ENCODE data around the gene WDR73. TPM values are rescaled to one million over a fixed set of nuclear protein-coding genes. Genes with fewer than 3 reads are reported as not detected.

Gene WDR73
- total RNA-seq, 1 experiment from 2014 or later: 53.1 TPM

DNA sequence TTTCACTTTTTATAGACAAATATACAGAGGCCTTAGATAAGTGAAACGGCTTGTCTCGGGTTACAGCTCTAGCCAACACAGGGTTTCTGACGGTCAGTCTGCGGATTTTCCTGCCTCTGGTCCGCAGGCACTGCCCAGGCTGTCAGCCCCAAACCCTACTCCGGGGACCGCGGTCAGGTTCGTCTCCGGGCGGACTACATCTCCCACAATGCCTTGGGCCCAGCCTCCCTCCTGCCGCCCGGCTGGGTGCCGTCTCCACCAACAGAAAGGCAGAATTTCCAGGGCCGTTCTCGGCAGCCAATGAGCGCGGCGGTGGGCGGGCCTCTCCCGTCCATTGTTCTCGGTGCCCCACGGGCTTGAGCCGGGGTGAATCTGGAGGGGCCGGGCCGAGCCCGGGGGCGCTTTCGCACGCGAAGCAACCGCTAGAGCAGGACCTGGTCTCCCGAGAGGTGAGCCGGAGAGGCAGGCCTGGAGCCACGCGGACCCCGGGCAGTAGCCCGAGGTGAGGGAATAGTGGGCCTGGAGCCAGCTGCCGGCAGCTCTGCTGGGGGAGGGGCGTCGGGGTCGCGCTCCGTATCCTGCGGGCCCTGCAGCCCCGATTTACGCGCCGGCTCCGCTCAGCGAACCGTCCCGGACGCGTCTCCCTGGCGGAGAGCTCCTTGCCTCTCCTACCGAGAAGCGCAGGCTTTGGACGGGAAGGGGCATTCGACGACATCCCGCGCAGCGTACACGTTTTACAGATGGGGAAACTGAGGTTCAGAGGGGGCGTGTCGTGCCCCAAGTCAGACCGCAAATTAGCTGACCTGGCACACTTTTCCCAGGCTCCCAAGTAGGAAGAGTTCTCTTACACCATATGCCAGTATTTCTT lies 53.2 kb downstream of the WDR73 start, which contains the start of gene ZSCAN2:
Gene ZSCAN2, plus strand, starts transcription at position 323 of the 868 bp plus-strand sequence. CDS start 2,919 bp downstream, outside the sequence.
- H3K4me3 Mint-ChIP-seq (ENCODE audit: low read depth, unreplicated experiment): peak within 1 kb of the TSS; percentile 95
- peaks cover 52% of the 10 kb centered on the region for H3K36me3 Mint-ChIP-seq (ENCODE audit: insufficient read depth, unreplicated experiment)

DNA sequence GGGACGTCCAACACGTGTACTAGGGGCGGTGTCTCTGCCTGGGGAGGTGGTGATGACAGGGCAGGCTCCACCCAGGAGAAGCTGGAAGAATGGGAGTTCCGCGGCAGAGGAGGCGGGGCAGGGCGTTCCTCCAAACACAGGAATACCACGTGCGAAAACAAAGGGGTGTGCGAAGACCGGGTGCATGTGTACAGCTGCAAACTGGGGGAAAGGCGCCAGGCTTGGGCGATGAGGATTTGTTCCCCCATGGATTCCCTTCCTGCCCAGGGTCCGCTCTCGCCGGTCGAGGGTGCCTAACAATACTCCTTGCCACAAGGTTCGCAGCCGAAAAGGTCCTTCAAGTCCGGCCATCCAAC lies 53.8 kb downstream of the WDR73 start:
- Mint-ChIP-seq H3K9me3 (ENCODE audit: low read depth, unreplicated experiment) (no peaks in the 10 kb centered on the region), H3K4me3 (ENCODE audit: low read depth, unreplicated experiment) (peak overlapping the region; percentile 95)
- CTCF ChIA-PET: interaction anchor here (1.3 to 1.4 kb wide), 2 partner anchors 12 to 34 kb away, joined by 4 to 5 read pairs; no protein-coding TSS in a partner anchor

More for the DNA sequence above, 53.2 kb downstream of the WDR73 start, which contains the start of gene ZSCAN2:
- no peaks in the 10 kb centered on the region for H3K9me3 Mint-ChIP-seq (ENCODE audit: low read depth, unreplicated experiment)
- peak within 1 kb of the TSS; percentile 80 for H3K27ac Mint-ChIP-seq (ENCODE audit: unreplicated experiment)
- TSS peak; percentile 61 for BruUV-seq (replicated peaks)
- TF ChIP-seq, protein P1, sequence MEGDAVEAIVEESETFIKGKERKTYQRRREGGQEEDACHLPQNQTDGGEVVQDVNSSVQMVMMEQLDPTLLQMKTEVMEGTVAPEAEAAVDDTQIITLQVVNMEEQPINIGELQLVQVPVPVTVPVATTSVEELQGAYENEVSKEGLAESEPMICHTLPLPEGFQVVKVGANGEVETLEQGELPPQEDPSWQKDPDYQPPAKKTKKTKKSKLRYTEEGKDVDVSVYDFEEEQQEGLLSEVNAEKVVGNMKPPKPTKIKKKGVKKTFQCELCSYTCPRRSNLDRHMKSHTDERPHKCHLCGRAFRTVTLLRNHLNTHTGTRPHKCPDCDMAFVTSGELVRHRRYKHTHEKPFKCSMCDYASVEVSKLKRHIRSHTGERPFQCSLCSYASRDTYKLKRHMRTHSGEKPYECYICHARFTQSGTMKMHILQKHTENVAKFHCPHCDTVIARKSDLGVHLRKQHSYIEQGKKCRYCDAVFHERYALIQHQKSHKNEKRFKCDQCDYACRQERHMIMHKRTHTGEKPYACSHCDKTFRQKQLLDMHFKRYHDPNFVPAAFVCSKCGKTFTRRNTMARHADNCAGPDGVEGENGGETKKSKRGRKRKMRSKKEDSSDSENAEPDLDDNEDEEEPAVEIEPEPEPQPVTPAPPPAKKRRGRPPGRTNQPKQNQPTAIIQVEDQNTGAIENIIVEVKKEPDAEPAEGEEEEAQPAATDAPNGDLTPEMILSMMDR (IDR thresholded peaks at IDR 0.05; ENCODE audit: unreplicated experiment): peak; percentile 9
- H3K4me1 Mint-ChIP-seq (ENCODE audit: low read depth, unreplicated experiment): peaks cover 39% of the 10 kb centered on the region
- H3K27me3 Mint-ChIP-seq (ENCODE audit: unreplicated experiment): no peaks in the 10 kb centered on the region
- CTCF ChIA-PET: interaction anchor here (0.7 to 1.4 kb wide), 4 partner anchors 13 to 1358 kb away, joined by 3 to 5 read pairs (median 4); no protein-coding TSS in a partner anchor
- DNase-seq: peak; percentile 99
- intact Hi-C loops (cut with micrococcal nuclease; ENCODE audit: unreplicated experiment): loop anchor here (1.0 kb wide), 1 partner anchor 329 kb away; no protein-coding TSS in a partner anchor

DNA sequence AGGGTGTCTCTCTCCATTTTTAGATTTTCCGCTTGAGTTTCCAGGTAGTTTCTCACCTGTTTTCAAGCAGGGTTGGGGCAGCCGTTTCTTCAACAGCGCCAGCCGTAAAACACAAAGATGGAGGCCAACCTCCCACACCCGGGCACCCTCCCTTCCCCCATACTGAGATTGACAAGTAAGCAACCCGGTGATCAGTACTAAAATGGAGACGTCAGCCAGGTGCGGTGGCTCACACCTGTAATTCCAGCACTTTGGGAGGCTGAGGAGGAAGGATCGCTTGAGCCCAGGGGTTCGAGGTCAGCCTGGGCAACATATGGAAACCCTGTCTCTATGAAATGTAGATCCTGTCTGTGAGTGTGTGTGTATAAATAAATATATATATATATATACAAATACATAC lies 54.2 kb downstream of the WDR73 start:
- peaks cover 29% of the 10 kb centered on the region for H3K4me1 Mint-ChIP-seq (ENCODE audit: low read depth, unreplicated experiment)
- intact Hi-C loops (cut with micrococcal nuclease; ENCODE audit: unreplicated experiment): loop anchor here (1.0 to 5.0 kb wide), 2 partner anchors 57 to 330 kb away; partner anchors contain the start of gene NMB
- peak overlapping the region; percentile 80 for H3K27ac Mint-ChIP-seq (ENCODE audit: unreplicated experiment)
- H3K4me3 Mint-ChIP-seq (ENCODE audit: low read depth, unreplicated experiment): peak overlapping the region; percentile 95
- no peak for DNase-seq
- no TSS peak for BruUV-seq (replicated peaks)
- H3K27me3 Mint-ChIP-seq (ENCODE audit: unreplicated experiment): no peaks in the 10 kb centered on the region
- TF ChIP-seq, protein P1 (IDR thresholded peaks at IDR 0.05; ENCODE audit: unreplicated experiment): no peak
- H3K36me3 Mint-ChIP-seq (ENCODE audit: insufficient read depth, unreplicated experiment): peaks cover 52% of the 10 kb centered on the region
- CTCF ChIA-PET: interaction anchor here (0.7 to 1.4 kb wide), 2 partner anchors 12 to 1189 kb away, joined by 3 to 4 read pairs; no protein-coding TSS in a partner anchor
- H3K9me3 Mint-ChIP-seq (ENCODE audit: low read depth, unreplicated experiment): no peaks in the 10 kb centered on the region

More for the DNA sequence above, 53.8 kb downstream of the WDR73 start:
- no peaks in the 10 kb centered on the region for H3K27me3 Mint-ChIP-seq (ENCODE audit: unreplicated experiment)
- H3K4me1 Mint-ChIP-seq (ENCODE audit: low read depth, unreplicated experiment): peaks cover 33% of the 10 kb centered on the region
- peaks cover 52% of the 10 kb centered on the region for H3K36me3 Mint-ChIP-seq (ENCODE audit: insufficient read depth, unreplicated experiment)
- intact Hi-C loops (cut with micrococcal nuclease; ENCODE audit: unreplicated experiment): loop anchor here (1.0 kb wide), 1 partner anchor 330 kb away; no protein-coding TSS in a partner anchor
- DNase-seq: peak; percentile 90
- TF ChIP-seq, protein P1 (IDR thresholded peaks at IDR 0.05; ENCODE audit: unreplicated experiment): no peak
- BruUV-seq (replicated peaks): no TSS peak
- peak overlapping the region; percentile 80 for H3K27ac Mint-ChIP-seq (ENCODE audit: unreplicated experiment)

DNA sequence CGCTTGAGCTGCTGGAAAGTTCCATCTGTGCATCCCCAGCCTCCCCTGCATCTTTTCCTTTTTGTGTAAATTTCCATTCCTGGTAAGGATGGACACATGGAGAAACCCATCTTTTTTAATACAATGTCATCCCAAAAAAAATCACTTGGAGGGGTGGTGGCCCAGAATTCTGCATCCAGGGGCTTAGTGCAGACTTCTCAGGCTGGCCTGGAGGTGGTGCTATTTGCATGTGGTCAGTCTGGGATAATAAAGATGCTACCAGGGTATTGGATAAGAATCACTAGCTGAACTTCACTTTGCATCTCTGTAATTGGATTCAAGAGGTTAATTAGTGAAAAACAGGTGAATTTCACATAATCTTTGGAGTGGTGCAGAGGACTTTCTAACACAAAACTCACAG lies 55.1 kb downstream of the WDR73 start:
- no TSS peak for BruUV-seq (replicated peaks)
- DNase-seq: peak; percentile 72

More for the DNA sequence above, 55.1 kb downstream of the WDR73 start:
- Mint-ChIP-seq H3K9me3 (ENCODE audit: low read depth, unreplicated experiment) (peaks cover 3% of the 10 kb centered on the region), H3K27ac (ENCODE audit: unreplicated experiment) (no peak overlapping the region), H3K4me1 (ENCODE audit: low read depth, unreplicated experiment) (peaks cover 20% of the 10 kb centered on the region), H3K4me3 (ENCODE audit: low read depth, unreplicated experiment) (peak overlapping the region; percentile 95), H3K36me3 (ENCODE audit: insufficient read depth, unreplicated experiment) (peaks cover 50% of the 10 kb centered on the region), H3K27me3 (ENCODE audit: unreplicated experiment) (no peaks in the 10 kb centered on the region)
- intact Hi-C loops (cut with micrococcal nuclease; ENCODE audit: unreplicated experiment): loop anchor here (5.0 kb wide), 1 partner anchor 58 kb away; the partner anchor contains the start of gene NMB
- CTCF ChIA-PET: interaction anchor here (0.6 to 1.0 kb wide), 8 partner anchors 15 to 1190 kb away, joined by 3 to 7 read pairs (median 3); partner anchors contain the start of gene SEC11A
- TF ChIP-seq, protein P1 (IDR thresholded peaks at IDR 0.05; ENCODE audit: unreplicated experiment): peak; percentile 53

Data from Calu3 (cell line).